HG02973 (cell line): ENCODE data around the gene ADAMTS15.

Experiments
- ATAC-seq: cut with Tn5 transposase; IDR thresholded peaks from one replicate; pipeline ENCODE4 v1.9.1; 2021; ENCODE audit warnings: moderate library complexity; ENCODE audit not compliant: unreplicated experiment

Gene ADAMTS15, protein sequence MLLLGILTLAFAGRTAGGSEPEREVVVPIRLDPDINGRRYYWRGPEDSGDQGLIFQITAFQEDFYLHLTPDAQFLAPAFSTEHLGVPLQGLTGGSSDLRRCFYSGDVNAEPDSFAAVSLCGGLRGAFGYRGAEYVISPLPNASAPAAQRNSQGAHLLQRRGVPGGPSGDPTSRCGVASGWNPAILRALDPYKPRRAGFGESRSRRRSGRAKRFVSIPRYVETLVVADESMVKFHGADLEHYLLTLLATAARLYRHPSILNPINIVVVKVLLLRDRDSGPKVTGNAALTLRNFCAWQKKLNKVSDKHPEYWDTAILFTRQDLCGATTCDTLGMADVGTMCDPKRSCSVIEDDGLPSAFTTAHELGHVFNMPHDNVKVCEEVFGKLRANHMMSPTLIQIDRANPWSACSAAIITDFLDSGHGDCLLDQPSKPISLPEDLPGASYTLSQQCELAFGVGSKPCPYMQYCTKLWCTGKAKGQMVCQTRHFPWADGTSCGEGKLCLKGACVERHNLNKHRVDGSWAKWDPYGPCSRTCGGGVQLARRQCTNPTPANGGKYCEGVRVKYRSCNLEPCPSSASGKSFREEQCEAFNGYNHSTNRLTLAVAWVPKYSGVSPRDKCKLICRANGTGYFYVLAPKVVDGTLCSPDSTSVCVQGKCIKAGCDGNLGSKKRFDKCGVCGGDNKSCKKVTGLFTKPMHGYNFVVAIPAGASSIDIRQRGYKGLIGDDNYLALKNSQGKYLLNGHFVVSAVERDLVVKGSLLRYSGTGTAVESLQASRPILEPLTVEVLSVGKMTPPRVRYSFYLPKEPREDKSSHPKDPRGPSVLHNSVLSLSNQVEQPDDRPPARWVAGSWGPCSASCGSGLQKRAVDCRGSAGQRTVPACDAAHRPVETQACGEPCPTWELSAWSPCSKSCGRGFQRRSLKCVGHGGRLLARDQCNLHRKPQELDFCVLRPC

DNA sequence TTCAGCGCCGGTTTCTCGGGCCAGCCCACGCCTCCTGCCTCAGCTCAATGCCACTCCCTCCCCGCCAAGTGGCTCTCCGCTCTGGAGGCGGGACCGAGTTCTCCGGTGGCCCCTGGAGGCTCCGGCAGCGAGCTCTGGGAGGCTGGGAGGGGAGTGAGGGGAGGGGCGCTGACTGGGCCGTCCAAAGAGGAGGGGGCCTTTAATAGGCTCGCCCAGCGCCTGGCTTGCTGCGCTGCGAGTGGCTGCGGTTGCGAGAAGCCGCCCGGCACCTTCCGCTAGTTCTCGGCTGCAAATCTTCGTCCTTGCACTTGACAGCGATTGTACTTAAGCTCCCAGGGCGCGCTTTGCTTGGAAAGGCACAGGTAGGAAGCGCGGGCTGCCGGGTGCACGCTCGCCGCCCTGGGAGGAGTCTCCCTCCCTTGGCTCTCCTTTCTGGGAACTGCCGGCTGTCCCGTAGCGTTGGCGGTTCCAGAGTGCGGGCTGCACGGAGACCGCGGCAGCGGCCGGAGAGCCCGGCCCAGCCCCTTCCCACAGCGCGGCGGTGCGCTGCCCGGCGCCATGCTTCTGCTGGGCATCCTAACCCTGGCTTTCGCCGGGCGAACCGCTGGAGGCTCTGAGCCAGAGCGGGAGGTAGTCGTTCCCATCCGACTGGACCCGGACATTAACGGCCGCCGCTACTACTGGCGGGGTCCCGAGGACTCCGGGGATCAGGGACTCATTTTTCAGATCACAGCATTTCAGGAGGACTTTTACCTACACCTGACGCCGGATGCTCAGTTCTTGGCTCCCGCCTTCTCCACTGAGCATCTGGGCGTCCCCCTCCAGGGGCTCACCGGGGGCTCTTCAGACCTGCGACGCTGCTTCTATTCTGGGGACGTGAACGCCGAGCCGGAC is at the start of gene ADAMTS15:
TSS of gene ADAMTS15 (plus strand) at position 230 of the 894 bp plus-strand sequence. CDS start at position 559, 329 bp downstream.
- ATAC-seq: peak; percentile 59

DNA sequence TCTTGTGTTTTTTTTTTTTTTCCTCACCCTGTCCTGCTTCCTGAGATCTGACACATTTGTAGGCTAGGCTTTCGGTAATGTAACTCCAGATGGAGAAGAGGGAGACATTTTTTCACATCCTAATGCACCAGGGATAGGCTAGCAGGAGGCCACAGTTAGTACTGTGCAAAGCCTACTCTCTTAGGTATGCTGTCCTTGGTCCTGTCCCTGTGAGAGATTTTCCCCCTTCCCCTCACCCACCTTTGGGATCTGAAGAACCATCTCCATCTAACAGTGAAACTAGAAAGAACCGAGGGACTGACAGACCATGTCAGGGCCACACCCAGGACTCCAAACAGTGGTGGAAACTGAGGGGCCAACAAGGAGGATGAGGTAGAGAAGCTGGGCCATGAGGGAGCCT is 49.2 kb upstream of the ADAMTS15 start:
- no peak for ATAC-seq

DNA sequence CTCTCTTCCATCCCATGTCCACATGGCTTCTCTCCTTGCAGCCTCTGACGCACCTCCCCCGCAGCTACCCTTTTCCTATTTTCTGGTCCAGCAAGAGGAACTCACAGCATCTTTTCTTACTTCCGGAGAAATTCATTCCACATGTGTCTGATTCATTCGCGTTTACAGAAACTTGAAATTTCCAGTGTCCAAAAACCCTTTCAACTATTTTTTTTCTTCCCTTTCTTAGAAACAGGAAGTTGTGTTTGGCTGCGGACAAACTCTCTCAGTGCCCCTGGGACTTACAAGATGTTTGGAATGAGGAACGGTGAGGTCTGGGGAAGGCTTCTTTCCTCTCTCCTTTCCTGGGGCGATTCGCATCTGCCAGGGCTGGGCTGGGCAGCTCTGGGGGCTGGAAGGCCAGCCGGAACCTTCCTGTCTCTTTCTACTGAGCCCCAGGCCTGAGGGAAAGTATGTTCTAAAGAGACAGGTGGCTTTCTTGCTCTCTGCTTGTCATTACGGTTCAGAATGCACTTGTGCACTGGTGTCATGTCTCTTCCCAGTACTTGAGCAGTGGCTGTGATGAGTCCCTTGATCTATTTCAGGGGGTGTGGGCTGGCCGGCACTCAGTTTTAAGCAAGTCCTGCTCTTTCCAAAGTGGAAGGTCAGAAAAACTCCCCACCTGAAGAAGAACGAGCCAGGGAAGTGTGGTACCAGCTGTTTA is 47.5 kb upstream of the ADAMTS15 start:
- no peak for ATAC-seq

DNA sequence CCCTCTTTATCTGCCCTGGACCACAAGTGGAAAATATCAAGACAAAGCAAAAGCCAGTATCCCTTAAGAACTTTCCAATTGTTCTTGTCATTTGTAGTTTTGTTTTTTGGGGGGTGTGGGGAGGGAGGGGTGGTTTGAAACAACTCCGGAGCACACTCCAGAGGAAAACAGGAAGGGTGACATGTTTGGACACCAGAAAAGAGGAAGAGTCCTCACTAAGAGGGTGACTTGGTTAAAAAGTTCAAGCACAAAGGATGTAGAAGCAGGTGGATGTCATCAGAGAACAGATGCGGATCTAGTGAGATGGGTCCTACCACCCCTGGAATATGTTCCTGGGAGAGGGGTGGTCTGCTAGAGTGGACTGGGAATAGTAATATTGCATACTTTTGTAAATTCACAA is 45.9 kb upstream of the ADAMTS15 start:
- ATAC-seq: no peak

DNA sequence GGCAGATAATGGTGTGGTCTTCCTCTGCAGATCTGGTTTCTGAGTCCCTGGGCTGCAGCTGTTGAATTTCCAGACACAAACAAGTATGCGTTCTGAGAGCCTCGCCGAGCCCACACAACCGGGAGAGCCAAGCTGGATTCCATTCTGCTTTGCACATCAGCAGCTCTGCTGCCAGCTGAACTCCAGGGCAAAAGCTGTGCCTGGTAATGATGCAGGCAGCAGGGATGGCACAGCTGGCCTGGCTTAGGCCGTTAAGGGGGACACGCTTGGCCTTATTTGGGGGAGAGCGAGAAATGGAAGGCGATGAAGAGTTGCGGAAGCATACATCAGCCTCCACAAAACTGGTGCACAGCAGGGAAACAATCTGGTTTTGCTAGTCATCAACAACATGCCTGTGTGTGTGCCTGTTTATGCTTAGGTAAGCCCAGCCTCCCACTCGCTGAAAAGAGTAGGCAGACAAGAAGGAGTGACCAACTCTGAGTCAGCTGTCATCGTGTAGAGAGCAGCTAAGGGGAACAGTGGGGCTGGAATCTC is 45.1 kb upstream of the ADAMTS15 start:
- no peak for ATAC-seq

DNA sequence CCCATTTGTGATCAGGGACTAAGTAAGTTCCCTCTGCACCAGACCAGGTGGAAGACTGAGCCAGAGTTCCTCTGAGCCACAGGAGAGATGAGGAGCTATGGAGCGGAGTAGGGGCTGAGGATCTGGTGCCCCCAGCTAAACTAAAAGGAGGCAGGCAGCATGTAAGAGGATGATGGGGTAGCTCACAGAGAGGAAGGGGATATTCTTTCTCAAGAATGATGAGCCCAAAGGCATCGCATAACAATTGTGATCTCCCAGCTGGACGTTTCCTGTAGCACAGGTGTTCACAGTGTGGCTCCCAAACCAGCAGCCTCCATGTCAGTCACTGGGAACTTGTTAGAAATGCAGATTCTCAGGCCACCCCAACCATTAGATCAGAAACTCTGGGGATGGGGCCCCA is 44.5 kb upstream of the ADAMTS15 start:
- ATAC-seq: no peak

DNA sequence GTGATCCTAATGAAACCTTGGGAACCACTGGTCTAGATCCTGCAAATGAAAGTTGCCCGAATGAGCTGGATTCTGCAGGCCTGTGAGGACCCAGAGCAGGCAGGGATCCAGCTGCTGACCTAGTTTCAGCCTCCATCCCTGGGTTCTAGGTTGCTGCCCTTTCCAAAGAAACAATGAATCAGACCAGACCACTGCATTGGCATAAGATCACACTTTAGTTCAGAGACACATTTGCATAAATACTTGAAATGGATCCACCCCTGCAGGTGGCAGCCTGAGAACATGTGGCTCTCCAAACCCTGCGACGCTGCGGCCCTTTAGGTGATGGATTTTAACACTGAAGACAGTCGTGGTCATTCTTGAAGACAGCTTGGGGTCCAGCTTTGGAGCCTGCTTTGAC is 43.7 kb upstream of the ADAMTS15 start:
- no peak for ATAC-seq

DNA sequence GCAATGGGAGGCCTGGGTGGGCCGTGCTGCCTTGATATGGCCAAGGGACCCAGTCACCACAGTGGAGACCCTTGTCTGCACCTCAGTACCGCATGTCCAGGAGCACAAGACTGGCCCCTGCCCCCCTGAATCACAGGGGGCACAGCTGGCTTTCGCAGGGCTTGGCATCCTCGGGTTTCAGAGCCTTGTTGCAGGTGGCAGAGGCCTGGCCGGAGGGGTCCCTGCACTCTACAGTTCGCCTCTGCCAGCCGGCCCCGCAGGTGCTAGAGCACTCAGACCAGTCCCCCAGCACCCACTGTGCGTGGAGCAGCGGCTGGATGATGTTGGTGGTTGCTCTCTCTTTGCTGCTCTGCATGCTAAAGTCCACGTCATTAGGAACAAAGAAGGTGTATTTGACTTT is 43.0 kb upstream of the ADAMTS15 start:
- no peak for ATAC-seq

DNA sequence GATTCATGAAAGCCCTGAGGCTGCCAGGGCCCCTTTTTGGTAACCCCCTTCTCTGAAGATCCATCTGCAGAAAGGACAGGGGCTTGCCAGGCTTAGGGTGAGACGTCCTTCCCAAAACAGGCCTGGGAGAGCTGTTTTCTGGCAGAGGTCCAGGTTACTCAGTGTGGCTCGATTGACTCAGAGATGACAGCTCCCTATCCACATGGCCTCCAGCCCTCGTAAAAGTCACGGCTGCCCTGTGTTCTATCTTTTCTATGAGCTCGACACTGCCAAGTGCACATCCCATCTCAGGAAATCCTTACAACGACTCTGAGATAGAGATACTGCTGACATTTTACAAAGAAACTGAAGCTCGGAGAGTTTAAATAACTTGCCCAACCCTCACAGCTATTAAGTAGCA is 40.5 kb upstream of the ADAMTS15 start:
- ATAC-seq: no peak

DNA sequence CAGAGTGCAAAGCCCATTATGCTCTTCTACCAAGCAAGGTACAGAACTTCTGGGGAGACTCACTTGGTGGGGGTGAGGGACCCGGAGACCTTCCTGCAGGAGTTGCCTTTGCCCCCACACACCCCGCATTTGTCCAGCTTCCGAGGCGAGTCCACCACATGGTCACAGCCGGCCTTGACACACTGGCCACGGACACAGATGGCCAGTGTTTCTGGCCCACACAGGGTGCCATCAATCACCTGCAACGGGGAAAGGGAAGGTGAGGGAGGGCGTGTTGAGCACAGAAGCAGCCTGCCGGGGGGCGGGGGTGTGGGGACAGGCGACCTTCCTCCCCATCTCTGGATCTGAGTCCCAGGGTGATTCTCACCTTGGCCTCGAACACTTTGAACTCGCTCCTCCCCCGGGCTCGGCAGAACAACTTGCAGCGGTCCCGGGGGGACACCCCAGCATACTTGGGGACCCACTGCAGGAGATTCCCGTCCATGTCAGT is 40.0 kb upstream of the ADAMTS15 start:
- no peak for ATAC-seq

DNA sequence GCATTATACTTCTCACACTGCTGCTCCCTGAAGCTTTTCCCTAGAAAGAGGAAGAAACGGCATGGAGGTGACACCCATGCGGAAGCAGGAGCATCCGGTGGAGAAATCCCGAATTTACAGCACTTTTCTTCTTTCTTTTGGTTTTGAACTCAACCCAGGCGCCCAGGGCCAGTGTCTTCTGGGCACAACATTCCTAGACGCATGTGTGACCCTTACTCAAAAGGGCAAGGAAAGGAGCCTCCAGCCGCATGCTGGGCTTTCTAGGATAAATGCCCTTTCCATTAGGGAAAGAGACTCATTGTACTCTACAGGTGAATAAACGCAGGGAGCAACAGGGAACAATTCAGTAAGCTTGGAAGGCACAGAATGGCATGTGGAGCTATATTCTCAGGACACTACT is 39.5 kb upstream of the ADAMTS15 start:
- ATAC-seq: no peak

DNA sequence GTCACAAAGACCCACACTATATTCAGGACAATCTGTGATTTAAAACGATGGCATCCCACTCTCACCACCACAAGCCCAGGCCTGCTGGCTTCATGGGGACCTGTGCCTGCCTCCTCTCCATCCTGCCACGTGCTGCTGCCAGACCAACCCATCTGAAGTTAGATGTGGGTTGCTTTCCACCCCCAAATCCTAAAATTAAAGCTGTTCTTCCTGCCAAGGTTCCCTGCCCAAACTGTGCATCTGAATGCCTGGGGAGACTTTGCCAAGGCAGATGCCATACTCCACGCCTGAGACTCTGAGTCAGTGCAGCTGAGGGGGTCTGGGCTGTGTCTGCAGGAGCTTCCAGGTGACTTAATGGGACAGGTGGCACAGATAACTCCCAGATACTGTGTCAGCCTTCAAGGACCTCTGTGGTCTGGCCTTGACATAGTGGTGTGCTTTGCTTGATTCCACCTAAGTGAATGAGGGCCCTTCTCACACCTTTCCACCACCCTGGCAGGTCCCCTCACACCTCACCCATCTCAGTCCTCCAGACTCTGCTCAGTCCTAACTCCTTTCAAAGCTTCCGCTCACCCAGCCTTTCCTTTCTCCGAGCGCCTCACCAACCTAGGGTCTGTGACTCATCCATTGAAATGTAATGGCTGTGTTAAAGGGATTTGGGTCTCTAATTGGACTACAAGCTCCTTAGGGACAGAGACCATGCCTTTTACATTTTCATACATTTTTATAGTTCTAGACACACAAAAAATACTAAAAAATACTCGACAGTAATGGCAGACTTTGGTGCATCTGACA is 38.7 kb upstream of the ADAMTS15 start:
- ATAC-seq: no peak

DNA sequence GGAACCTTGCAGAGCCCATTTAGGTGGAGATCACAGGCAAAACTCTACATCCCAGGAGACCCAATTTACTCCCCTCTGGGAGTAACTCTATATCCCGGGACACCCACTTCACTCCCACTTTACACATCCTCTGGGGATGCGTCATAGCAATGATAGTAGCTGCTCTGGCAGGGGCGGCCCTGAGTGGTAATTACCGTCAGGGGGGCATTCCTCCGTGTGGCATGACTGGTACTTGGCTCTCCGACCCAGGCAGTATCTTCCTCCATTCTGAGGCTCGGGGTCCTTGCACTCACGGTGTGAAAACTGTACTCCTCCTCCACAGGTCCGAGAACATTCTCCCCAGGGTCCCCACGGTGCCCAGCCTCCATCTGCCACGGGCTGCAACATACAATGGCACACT is 37.2 kb upstream of the ADAMTS15 start:
- ATAC-seq: no peak

DNA sequence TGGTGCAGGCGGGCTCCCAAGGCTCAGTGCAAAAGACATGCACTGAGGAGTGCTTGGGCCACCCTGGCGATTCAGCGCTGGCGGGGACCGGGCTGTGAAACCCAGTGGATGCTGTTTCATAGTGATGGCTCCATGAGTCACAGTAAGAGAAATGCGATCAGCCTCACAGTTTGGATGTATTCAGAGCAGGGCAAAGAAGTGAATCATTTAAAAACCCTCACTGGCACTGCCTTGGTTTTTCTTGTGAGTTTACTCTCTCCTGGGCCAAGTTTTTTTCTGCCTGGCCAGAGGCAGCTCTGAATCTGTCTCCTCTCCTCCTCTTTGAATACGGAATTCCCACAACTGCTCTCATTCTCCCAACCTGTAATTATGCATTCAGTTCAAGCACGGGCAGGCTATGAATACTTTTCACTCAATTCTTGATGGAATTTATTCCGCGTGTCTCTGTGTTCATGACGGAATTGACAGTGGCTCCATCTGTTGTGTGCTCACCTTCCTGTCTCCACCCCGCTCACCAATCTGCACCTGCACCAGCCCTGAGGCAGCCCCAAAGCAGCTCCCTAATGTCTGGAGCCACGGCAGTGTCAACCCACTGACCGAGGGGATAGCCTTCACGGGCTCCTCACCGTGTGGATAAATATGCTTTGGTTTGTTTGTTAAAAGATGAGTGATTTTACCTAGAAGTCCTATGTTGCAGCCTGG is 34.9 kb upstream of the ADAMTS15 start:
- no peak for ATAC-seq

DNA sequence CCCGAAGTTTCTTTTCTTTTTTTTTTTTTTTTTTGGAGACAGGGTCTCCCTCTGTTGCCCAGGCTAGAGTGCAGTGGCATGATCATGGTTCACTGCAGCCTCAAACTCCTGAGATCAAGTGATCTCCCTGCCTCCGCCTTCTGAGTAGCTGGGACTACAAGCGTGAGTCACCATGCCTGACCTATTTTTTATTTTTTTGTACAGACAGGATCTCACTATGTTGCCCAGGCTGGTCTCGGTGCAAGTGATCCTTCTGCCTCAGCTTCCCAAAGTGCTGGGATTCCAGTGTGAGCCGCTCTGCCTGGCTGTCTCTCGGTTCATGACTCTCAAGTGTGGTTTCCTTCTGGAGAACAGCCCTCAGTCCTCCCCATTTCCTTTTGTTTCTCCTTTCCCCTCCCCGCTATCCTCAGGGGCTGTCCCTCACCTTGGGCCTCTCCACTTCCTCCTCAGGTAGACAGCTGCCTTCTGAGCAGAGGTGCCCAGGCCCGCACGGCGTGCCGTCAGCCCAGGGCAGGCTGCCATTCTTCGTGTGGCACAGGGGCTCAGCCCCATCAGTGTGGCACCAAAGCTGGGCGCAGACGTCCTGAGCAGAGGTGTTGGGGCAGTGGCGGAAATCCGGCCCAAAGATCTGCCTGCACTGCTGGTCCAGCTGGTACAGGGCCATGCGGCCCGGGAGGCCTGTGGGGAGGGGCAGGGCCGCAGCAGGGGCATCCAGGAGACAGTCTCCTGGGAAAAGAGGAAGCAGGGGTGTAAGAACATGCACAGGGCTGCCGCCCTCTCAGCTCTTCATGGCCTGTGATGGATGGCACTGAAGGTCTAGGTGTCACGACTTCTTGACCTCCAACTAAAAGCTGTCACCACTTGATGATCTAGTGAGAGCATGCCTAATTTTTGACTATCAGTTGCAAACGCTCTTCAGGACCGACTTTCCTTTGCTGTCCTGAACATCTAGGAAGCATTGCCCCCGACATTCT is 34.1 kb upstream of the ADAMTS15 start:
- no peak for ATAC-seq

DNA sequence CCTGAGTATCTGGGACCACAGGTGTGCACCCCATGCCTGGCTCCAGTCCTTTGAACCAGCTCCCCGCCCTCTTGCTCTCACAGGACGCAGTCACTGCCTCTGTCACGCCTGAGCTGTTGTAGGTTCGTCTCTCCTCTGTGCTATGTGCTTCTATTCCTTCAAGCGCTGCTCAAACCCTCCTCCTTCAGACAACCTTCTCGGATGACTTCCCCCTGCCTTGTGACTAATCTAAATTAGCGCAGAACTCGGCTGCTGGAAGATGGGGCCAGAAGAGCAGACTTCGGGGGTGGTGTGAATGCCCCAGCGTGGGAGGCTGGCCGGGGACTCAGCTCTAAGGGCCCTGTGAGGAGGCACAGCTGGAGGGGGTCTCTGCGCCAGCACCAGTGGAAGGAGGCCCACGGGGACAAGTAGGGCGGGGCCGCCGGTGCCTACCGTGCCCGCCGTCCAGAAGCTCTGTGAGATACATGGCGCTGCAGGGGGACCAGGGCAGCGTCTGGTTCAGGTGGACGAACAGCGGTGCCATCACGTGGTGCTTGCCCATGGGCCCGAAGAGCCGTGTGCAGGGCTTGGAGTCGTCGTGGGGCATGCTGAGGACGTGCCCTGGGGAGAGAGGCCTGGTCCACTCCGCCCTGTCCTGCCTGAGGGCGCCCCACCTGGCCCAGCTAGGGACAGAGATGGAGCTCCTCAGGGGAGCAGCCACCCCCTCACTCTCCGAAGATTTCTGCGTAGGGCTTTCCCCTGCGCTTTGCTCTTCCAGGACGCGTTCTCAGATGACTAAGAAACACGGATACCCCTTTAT is 32.5 kb upstream of the ADAMTS15 start:
- no peak for ATAC-seq

DNA sequence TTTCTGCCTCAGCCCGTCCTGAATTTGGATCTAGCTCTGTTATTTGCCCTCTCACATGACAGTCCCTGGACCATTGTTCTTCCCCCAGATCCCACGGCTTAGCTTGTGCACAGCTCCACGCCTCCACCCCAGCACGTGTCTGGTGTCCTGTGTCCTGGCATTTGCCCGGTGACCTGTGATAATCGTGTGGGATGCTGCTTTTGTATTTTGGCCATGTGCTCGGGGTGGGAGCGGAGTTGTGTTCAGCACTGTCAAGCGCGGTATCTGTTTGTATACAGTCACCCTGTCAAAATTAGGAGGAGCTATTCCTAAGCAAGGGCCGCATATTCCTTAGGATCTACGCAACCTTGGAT is 31.9 kb upstream of the ADAMTS15 start:
- ATAC-seq: no peak
